Spleen (tissue), 7 donors: Measurements from ENCODE around the gene FERMT1.

Experiments used
- POLR2AphosphoS5 ChIP-seq, 3 donors: sonication (generic); formaldehyde crosslinking; IDR thresholded peaks; one replicate each; pipeline ENCODE4 v1.5.1; 2017; ENCODE audit warnings: antibody characterized with exemption in 3 of 3
- TF ChIP-seq, protein P1 (sequence below), 11 experiments: fragments of 200-600 bp in 7 of 11; fragments of 450-650 bp in 4 of 11; sonication (generic) in 4 of 11; IDR thresholded peaks in 8 of 11; conservative IDR thresholded peaks in 3 of 11; 1 replicate in 7 of 11; 2 replicates in 4 of 11; pipeline versions ENCODE4 v1.4.0 to v1.8.0; 2016 to 2021; ENCODE audit warnings: antibody characterized with exemption in 11 of 11, inconsistent platforms in 4 of 11, mild to moderate bottlenecking in 1 of 11
- donor health status: DM: no; HTN: no; CAD: no; lungs with moderate emphysema.
- donor health status: DM: no; HTN: no; CAD: no.
- donor health status: DM: no; HTN: no; CAD: no.

DNA sequence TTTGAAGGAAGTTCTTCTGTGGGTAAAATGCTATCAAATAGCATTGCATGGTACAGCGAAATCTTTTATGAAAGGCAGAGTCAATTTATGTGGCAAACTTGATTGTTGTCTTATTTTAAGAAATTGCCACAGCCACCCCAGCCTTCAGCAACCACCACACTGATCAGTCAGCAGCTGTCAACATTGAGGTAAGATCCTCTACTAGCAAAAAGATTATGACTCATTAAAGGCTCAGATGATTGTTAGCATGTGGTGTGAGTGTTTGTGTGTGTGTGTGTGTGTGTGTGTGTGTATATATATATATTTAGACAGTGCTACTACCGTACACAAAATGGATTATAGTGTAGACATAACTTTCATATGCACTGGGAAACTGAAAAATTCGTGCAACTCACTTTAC lies 96.8 kb downstream of the FERMT1 start:
- TF ChIP-seq POLR2AphosphoS5 (IDR thresholded peaks at IDR 0.05) = no peak
- TF ChIP-seq, protein P1, sequence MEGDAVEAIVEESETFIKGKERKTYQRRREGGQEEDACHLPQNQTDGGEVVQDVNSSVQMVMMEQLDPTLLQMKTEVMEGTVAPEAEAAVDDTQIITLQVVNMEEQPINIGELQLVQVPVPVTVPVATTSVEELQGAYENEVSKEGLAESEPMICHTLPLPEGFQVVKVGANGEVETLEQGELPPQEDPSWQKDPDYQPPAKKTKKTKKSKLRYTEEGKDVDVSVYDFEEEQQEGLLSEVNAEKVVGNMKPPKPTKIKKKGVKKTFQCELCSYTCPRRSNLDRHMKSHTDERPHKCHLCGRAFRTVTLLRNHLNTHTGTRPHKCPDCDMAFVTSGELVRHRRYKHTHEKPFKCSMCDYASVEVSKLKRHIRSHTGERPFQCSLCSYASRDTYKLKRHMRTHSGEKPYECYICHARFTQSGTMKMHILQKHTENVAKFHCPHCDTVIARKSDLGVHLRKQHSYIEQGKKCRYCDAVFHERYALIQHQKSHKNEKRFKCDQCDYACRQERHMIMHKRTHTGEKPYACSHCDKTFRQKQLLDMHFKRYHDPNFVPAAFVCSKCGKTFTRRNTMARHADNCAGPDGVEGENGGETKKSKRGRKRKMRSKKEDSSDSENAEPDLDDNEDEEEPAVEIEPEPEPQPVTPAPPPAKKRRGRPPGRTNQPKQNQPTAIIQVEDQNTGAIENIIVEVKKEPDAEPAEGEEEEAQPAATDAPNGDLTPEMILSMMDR (IDR thresholded peaks at IDR 0.05 in 8 of 11, conservative IDR thresholded peaks at IDR 0.05 in 3 of 11) = no peak
